GM18526 (cell line): ENCODE data around the gene GPC6.

Source experiments
- POLR2A ChIP-seq: IDR thresholded peaks from 3 replicates; pipeline ENCODE4 v1.6.1; 2011; ENCODE audit not compliant: insufficient read length; ENCODE audit errors: extremely low read depth

GPC6 gene

GRCh38 chr13:93226623-93227279, at the start of gene GPC6:
GPC6 (plus strand) TSS chr13:93226807.
- TF ChIP-seq POLR2A, result no peak

- no peak for TF ChIP-seq POLR2A
Measured at GRCh38 chr13:93180356-93180969, 46.1 kb upstream of the GPC6 start.

GRCh38 chr13:93182406-93182805, 44.2 kb upstream of the GPC6 start:
- no peak for TF ChIP-seq POLR2A

- no peak for TF ChIP-seq POLR2A
Measured at GRCh38 chr13:93183302-93183701, 43.3 kb upstream of the GPC6 start.

- no peak for TF ChIP-seq POLR2A
Measured at GRCh38 chr13:93190006-93190405, 36.6 kb upstream of the GPC6 start.

- no peak for TF ChIP-seq POLR2A
Measured at GRCh38 chr13:93193682-93194081, 32.9 kb upstream of the GPC6 start.

- no peak for TF ChIP-seq POLR2A
Measured at GRCh38 chr13:93199856-93200255, 26.8 kb upstream of the GPC6 start.

GRCh38 chr13:93200626-93201025, 26.0 kb upstream of the GPC6 start:
- TF ChIP-seq POLR2A, result no peak

GRCh38 chr13:93201992-93202558, 24.5 kb upstream of the GPC6 start:
- TF ChIP-seq POLR2A, result no peak

- TF ChIP-seq POLR2A, result no peak
Measured at GRCh38 chr13:93216122-93216521, 10.5 kb upstream of the GPC6 start.

GRCh38 chr13:93217721-93218261, 8.8 kb upstream of the GPC6 start:
- no peak for TF ChIP-seq POLR2A

GRCh38 chr13:93218583-93218982, 8.0 kb upstream of the GPC6 start:
- TF ChIP-seq POLR2A, result no peak

GRCh38 chr13:93220073-93220472, 6.5 kb upstream of the GPC6 start:
- no peak for TF ChIP-seq POLR2A

- no peak for TF ChIP-seq POLR2A
Measured at GRCh38 chr13:93222976-93223375, 3.6 kb upstream of the GPC6 start.

- no peak for TF ChIP-seq POLR2A
Measured at GRCh38 chr13:93224535-93224934, 2.1 kb upstream of the GPC6 start.

GRCh38 chr13:93225610-93226009, 997 bp upstream of the GPC6 start:
- TF ChIP-seq POLR2A, result no peak
